D721Med (cell line): ENCODE data around the gene HOXC10.

Source experiments
- DNase-seq: peaks from one replicate; pipeline ENCODE4 v3.0.0; 2011; ENCODE audit warnings: low spot score; ENCODE audit not compliant: insufficient read length
- FAIRE-seq: peaks from 2 replicates; lab custom pipeline; 2011; peaks lifted over from hg19 to GRCh38; lab: Jason Lieb, UNC
- CTCF ChIP-seq: IDR thresholded peaks from 2 replicates; pipeline ENCODE4 v1.5.1; 2012; ENCODE audit warnings: mild to moderate bottlenecking, control low read depth; ENCODE audit not compliant: insufficient read depth; ENCODE audit errors: missing control alignments

Gene HOXC10

DNA sequence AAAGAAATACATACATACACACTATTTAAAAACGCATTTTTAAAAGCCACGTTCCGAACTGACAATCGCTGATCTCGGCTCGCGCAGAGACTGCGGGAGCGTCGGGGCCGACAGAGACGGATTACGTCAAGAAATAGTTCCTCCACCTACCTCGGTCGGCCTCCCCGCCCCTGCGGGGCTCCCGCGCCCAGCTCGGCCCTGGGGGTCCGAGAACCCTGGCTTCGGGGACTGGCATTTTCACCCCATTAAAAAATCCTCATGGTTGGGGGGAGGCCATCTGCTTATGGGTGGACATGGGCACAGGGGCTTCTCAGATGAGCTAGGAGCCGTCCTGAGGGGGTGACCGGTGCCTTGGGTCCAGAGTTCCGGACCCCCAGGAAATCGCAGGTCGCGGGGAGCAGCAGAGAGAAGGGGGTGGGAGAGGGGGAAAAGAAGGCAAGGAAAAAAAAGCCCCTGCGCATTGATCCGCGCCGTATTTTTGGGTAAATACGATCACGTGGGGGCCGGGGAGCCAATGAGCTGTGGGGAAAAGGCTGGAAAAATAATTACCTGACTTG is 14.7 kb downstream of the HOXC10 start:
- FAIRE-seq (no peak), DNase-seq (peak; percentile 69)
- no peak for TF ChIP-seq CTCF

DNA sequence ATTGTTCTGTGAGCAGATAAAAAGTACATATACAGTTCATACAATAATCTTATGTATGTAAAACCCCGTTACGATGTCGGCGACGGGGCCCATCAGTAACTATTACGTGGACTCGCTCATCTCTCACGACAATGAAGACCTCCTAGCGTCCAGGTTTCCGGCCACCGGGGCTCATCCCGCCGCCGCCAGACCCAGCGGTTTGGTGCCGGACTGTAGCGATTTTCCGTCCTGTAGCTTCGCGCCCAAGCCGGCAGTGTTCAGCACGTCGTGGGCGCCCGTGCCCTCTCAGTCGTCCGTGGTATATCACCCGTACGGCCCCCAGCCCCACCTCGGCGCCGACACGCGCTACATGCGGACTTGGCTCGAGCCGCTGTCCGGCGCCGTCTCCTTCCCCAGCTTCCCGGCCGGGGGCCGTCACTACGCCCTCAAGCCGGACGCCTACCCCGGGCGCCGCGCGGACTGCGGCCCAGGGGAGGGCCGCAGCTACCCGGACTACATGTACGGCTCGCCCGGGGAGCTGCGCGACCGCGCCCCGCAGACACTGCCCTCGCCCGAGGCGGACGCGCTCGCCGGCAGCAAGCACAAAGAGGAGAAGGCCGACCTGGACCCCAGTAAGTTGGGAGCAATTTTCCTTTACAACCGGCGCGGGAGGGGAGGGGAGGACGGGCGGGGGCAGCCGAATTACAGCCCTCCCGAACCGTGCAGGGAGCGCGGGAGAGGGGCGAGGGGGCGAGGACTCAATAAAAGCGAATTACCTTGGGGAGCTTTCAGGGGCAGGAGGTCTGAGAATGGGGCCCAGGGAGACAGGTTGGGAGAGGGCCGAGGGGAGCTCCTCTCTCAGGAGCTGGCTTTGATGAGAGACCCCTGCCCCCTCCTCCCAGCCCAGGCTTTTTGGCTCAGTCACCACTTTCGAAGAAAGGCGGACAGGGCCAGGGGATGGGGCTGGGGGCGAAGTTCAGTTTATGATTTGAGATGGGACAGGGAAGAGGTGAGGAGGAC is 15.5 kb downstream of the HOXC10 start, which contains the start of gene HOXC9:
HOXC9 (plus strand) TSS at position 46 of the 999 bp plus-strand sequence; CDS start at position 74, 28 bp downstream.
- DNase-seq = no peak
- TF ChIP-seq CTCF = no peak
- FAIRE-seq = no peak

DNA sequence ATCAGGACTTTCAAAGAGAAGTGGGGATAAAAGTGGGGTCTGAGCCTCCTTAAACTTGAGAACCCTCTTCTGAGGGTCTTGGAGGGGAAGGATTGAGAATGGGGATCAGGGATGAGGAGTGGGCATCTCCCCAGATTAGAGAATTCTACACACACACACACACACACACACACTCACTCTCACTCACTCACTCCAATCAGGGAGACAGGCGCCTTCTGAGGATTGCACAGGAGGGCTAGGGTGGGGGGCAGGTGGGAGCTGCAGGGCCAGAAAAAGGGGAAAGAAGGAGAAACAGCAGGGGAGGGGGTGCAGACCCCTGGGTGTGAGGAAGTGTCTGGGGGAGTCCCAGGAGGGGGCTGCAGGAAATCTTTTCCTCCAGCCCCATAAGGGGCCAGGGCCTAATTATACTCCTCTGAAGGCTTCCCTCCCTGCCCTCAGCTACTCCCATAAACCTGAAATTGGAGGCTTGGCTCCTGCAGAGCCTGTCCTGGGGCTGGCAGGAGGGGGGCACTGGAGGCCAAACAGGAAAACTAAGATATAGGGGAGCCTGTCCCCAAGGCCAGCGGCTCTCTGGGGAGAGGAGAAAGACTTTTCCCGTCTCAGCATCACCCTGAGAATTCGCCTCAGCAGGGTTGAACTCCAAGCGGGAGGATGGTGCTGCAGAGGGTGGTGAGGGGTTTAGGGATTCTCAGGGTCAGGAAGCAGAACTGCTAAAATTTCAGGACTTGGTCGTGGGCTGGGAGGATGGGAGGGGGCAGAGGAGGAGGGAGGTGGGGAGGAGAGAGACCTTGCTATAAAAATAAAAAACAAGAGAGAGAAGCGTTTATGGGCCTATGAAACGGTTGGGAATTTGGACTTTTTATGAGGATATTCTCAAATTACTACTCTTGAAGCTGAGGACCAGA is 16.6 kb downstream of the HOXC10 start:
- DNase-seq (no peak), FAIRE-seq (no peak)
- no peak for TF ChIP-seq CTCF

DNA sequence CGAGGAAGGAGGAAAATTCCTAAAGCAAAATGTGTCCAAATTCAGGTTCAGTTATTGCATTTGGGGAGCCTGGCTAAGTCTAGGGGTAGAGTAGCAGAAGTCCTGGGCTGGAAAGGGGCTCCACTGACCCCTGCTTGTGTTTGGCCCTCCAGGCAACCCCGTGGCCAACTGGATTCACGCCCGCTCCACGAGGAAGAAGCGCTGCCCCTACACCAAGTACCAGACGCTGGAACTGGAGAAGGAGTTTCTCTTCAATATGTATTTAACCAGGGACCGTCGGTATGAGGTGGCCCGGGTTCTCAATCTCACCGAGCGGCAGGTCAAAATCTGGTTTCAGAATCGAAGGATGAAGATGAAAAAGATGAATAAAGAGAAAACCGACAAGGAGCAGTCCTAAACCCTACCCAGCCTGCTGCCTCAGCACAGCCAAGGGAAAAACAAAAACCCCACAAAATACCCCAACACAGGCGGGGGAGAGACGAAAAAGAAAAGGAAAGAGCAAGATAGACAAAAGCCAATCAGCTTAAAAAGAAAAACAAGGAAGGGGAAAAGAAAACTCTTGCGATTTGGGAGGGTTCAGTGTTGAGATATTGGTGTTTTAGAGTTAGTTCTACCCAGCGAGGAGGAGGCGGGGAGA is 17.4 kb downstream of the HOXC10 start:
- no peak for TF ChIP-seq CTCF
- DNase-seq = no peak
- FAIRE-seq = no peak

- TF ChIP-seq CTCF = no peak
- FAIRE-seq (no peak), DNase-seq (no peak)
These were observed 18.0 kb downstream of the HOXC10 start for GRCh38 chr12:54002915-54003389.

GRCh38 chr12:54003625-54004024 is 18.7 kb downstream of the HOXC10 start:
- FAIRE-seq = no peak
- DNase-seq = no peak
- TF ChIP-seq CTCF = no peak
